Caco-2 (cell line): ENCODE measurements around the gene RBPJ. TPM values are rescaled to one million over a fixed set of nuclear protein-coding genes. Genes with fewer than 3 reads are reported as not detected.

Experiments used
- BruUV-seq: library from RNA; stranded (reverse); fragments of 400-500 nt; replicated peaks from 2 replicates; lab custom pipeline; 2021; lab: Mats Ljungman, UMichigan
- CTCF ChIA-PET: fragments of 300-600 bp; sonication (Branson Sonifier 250); formaldehyde crosslinking; loops from one replicate; lab custom pipeline; 2022; ENCODE audit warnings: antibody characterized with exemption; lab: Charles Lee
- POLR2A ChIA-PET: fragments of 300-600 bp; sonication (Branson Sonifier 250); formaldehyde crosslinking; loops from one replicate; lab custom pipeline; 2022; ENCODE audit warnings: antibody characterized with exemption; lab: Charles Lee
- DNase-seq, 2 experiments: peaks; one replicate each; pipeline versions ENCODE4 v3.0.0 to v3.0.0-alpha.2; 2020 to 2022
- H3K27me3 ChIP-seq: replicated peaks from 2 replicates; pipeline ENCODE4 v1.6.0; 2011; ENCODE audit warnings: low read length; ENCODE audit not compliant: control insufficient read depth, insufficient read depth
- H3K36me3 ChIP-seq: 2 replicates; pipeline ENCODE4 v1.5.1; 2011; ENCODE audit warnings: low read length; ENCODE audit not compliant: control insufficient read depth, insufficient read depth
- H3K4me1 ChIP-seq: fragments of 250-450 bp; sonication (Bioruptor Pico); 2 replicates; pipeline ENCODE4 v1.5.1; 2020; ENCODE audit warnings: mild to moderate bottlenecking
- H3K4me3 ChIP-seq: 2 replicates; pipeline ENCODE4 v1.5.1; 2011; ENCODE audit warnings: low read depth, mild to moderate bottlenecking, control low read depth, low read length
- H3K9me3 ChIP-seq: fragments of 250-450 bp; sonication (Bioruptor Pico); 2 replicates; pipeline ENCODE4 v1.5.1; 2020; ENCODE audit warnings: mild to moderate bottlenecking, moderate library complexity
- H3K27ac Mint-ChIP-seq: one replicate; pipeline ENCODE4 v1.8.0; 2022; ENCODE audit warnings: mixed read lengths; ENCODE audit not compliant: unreplicated experiment
- H3K27me3 Mint-ChIP-seq: one replicate; pipeline ENCODE4 v1.8.0; 2022; ENCODE audit warnings: mixed read lengths; ENCODE audit not compliant: insufficient read depth, unreplicated experiment
- H3K36me3 Mint-ChIP-seq: one replicate; pipeline ENCODE4 v1.8.0; 2022; ENCODE audit warnings: mild to moderate bottlenecking, mixed read lengths; ENCODE audit not compliant: insufficient read depth, unreplicated experiment
- H3K4me1 Mint-ChIP-seq: one replicate; pipeline ENCODE4 v1.8.0; 2022; ENCODE audit warnings: low read depth, mixed read lengths; ENCODE audit not compliant: unreplicated experiment
- H3K4me3 Mint-ChIP-seq: one replicate; pipeline ENCODE4 v1.8.0; 2022; ENCODE audit warnings: mild to moderate bottlenecking, moderate library complexity, mixed read lengths; ENCODE audit not compliant: unreplicated experiment
- H3K9me3 Mint-ChIP-seq: one replicate; pipeline ENCODE4 v1.8.0; 2022; ENCODE audit warnings: mixed read lengths; ENCODE audit not compliant: unreplicated experiment
- CTCF ChIP-seq, 2 experiments: fragments of 200-600 bp in 1 of 2; IDR thresholded peaks; 1 replicate in 1 of 2; 2 replicates in 1 of 2; pipeline versions ENCODE4 v1.5.1 to v1.8.0; 2011 to 2022; ENCODE audit warnings: antibody characterized with exemption in 1 of 2, control low read depth in 1 of 2, inconsistent platforms in 1 of 2, low read depth in 1 of 2, low read length in 1 of 2, mild to moderate bottlenecking in 1 of 2, moderate library complexity in 1 of 2; ENCODE audit not compliant: insufficient read depth in 1 of 2, severe bottlenecking in 1 of 2, unreplicated experiment in 1 of 2
- intact Hi-C: fragments of 100-400 bp; cut with micrococcal nuclease; formaldehyde crosslinking; loops from one replicate; pipeline ENCODE4 v1.10.0; 2022; ENCODE audit not compliant: unreplicated experiment
- total RNA-seq: library from RNA; stranded (reverse); gene quantifications from 2 replicates; pipeline ENCODE4 v1.2.3, GENCODE V29; 2022

The RBPJ gene
- total RNA-seq, 1 experiment from 2014 or later = 38.8 TPM

DNA sequence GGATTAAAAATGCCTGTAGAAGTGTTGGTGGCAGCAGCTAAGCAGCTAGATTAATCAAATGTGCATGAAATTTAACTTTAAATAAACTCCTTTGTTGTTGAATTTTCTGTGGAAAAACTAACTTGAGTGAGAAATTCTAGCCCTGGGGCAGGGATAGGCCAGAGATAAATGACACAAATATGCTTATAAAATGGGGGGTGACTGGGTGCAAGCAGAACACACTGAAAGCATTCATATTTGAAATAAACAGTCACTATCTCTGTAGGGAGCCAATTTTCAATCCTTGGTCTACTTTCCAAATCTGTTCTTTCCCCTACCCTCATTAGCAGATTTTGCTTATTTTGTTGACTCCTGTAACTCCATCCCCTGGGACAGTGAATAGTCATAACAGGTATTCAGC lies 47.9 kb downstream of the RBPJ start:
- H3K36me3 ChIP-seq = no peaks in the 10 kb centered on the region
- H3K27me3 Mint-ChIP-seq = no peaks in the 10 kb centered on the region
- H3K36me3 Mint-ChIP-seq = no peaks in the 10 kb centered on the region
- no peaks in the 10 kb centered on the region for H3K9me3 Mint-ChIP-seq
- BruUV-seq = no TSS peak
- DNase-seq = no peak
- H3K4me1 ChIP-seq = peaks cover 29% of the 10 kb centered on the region
- intact Hi-C loops = no loop called here
- H3K4me1 Mint-ChIP-seq = peaks cover 26% of the 10 kb centered on the region
- H3K4me3 ChIP-seq = no peak overlapping the region
- no peaks in the 10 kb centered on the region for H3K9me3 ChIP-seq
- no peak for TF ChIP-seq CTCF (IDR thresholded peaks at IDR 0.05; ENCODE audit: insufficient read depth in 1 of 2, low read depth in 1 of 2, low read length in 1 of 2, severe bottlenecking in 1 of 2, unreplicated experiment in 1 of 2)
- ChIA-PET POLR2A (no interaction called here), CTCF (no interaction called here)
- H3K27ac Mint-ChIP-seq = no peak overlapping the region
- no peaks in the 10 kb centered on the region for H3K27me3 ChIP-seq
- no peak overlapping the region for H3K4me3 Mint-ChIP-seq

DNA sequence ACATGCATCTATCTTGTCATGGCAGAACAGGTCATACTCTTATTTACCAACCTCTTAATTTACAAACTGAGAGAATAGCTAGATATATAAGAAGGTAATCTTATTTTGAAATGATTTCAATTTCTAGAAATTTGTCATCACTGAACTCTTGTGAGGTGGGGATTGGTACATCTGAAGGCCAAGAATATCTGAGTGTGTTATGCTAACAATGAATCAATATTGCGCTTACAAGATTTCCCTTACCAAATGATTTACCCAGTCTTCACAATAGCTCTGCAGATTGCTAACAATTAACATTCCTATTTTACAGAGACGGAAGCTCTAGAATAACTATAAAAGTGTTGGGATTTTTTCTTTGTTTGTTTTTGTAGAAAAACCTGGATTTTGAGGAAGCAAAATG lies 48.3 kb downstream of the RBPJ start:
- TF ChIP-seq CTCF (IDR thresholded peaks at IDR 0.05; ENCODE audit: insufficient read depth in 1 of 2, low read depth in 1 of 2, low read length in 1 of 2, severe bottlenecking in 1 of 2, unreplicated experiment in 1 of 2) = no peak
- H3K4me3 Mint-ChIP-seq = no peak overlapping the region
- ChIA-PET CTCF (no interaction called here), POLR2A (no interaction called here)
- H3K27me3 Mint-ChIP-seq = no peaks in the 10 kb centered on the region
- H3K4me1 Mint-ChIP-seq = peaks cover 26% of the 10 kb centered on the region
- H3K9me3 Mint-ChIP-seq = no peaks in the 10 kb centered on the region
- no TSS peak for BruUV-seq
- Histone ChIP-seq H3K27me3 (no peaks in the 10 kb centered on the region), H3K36me3 (no peaks in the 10 kb centered on the region), H3K4me3 (no peak overlapping the region), H3K4me1 (peaks cover 29% of the 10 kb centered on the region), H3K9me3 (no peaks in the 10 kb centered on the region)
- H3K27ac Mint-ChIP-seq = no peak overlapping the region
- H3K36me3 Mint-ChIP-seq = peaks cover under 1% of the 10 kb centered on the region
- intact Hi-C loops = no loop called here
- no peak for DNase-seq

GRCh38 chr4:26369581-26369980 lies 48.8 kb downstream of the RBPJ start:
- Histone ChIP-seq H3K27me3 (no peaks in the 10 kb centered on the region), H3K36me3 (no peaks in the 10 kb centered on the region), H3K9me3 (no peaks in the 10 kb centered on the region), H3K4me3 (no peak overlapping the region), H3K4me1 (peaks cover 29% of the 10 kb centered on the region)
- ChIA-PET CTCF (no interaction called here), POLR2A (no interaction called here)
- no peaks in the 10 kb centered on the region for H3K27me3 Mint-ChIP-seq
- no peaks in the 10 kb centered on the region for H3K9me3 Mint-ChIP-seq
- BruUV-seq = no TSS peak
- intact Hi-C loops = no loop called here
- H3K4me1 Mint-ChIP-seq = peaks cover 26% of the 10 kb centered on the region
- no peak overlapping the region for H3K27ac Mint-ChIP-seq
- no peak for DNase-seq
- H3K4me3 Mint-ChIP-seq = no peak overlapping the region
- no peak for TF ChIP-seq CTCF (IDR thresholded peaks at IDR 0.05; ENCODE audit: insufficient read depth in 1 of 2, low read depth in 1 of 2, low read length in 1 of 2, severe bottlenecking in 1 of 2, unreplicated experiment in 1 of 2)
- H3K36me3 Mint-ChIP-seq = peaks cover 5% of the 10 kb centered on the region
